Activated CD4-positive, alpha-beta T cell treated with anti-CD3 and anti-CD28 coated beads, Interleukin-2, Interleukin-4, amounts not matched to agents 100 ng/mL and 50 ng/mL, durations not matched to agents 16 hours and 8 hours (primary cell): ENCODE data around the gene FNDC3A.
"Not testable (repeated sequence)": the region's sequence is repeated elsewhere in the genome, so short reads cannot be mapped to it uniquely, and the experiment has no call there.

Source experiments
- DNase-seq: peaks from one replicate; pipeline ENCODE4 v3.0.0-alpha.2; 2020; ENCODE audit warnings: low spot score

FNDC3A gene

GRCh38 chr13:48977973-48978372 is 2.3 kb downstream of the FNDC3A start:
- no peak for DNase-seq

GRCh38 chr13:48978942-48979601 is 3.4 kb downstream of the FNDC3A start:
- DNase-seq, result no peak

- no peak for DNase-seq
These were observed 4.2 kb downstream of the FNDC3A start for GRCh38 chr13:48979892-48980291.

GRCh38 chr13:48983331-48983730 is 7.6 kb downstream of the FNDC3A start:
- no peak for DNase-seq

GRCh38 chr13:48985756-48986155 is 10.0 kb downstream of the FNDC3A start:
- no peak for DNase-seq

- DNase-seq, result no peak
These were observed 15.2 kb downstream of the FNDC3A start for GRCh38 chr13:48990900-48991299.

GRCh38 chr13:48993150-48993549 is 17.4 kb downstream of the FNDC3A start:
- peak; percentile 9 for DNase-seq

GRCh38 chr13:48994706-48995105 is 19.0 kb downstream of the FNDC3A start:
- peak; percentile 11 for DNase-seq

- no peak for DNase-seq
These were observed 23.1 kb downstream of the FNDC3A start for GRCh38 chr13:48998641-48999292.

GRCh38 chr13:49000247-49000646 is 24.5 kb downstream of the FNDC3A start:
- DNase-seq, result no peak

GRCh38 chr13:49018986-49019635 is 43.4 kb downstream of the FNDC3A start:
- not testable (repeated sequence) for DNase-seq

- no peak for DNase-seq
These were observed 44.6 kb downstream of the FNDC3A start for GRCh38 chr13:49020328-49020727.

GRCh38 chr13:49020940-49021553 is 45.3 kb downstream of the FNDC3A start:
- DNase-seq, result no peak

- no peak for DNase-seq
These were observed 46.2 kb downstream of the FNDC3A start for GRCh38 chr13:49021953-49022352.

GRCh38 chr13:49022472-49023144 is 46.9 kb downstream of the FNDC3A start:
- DNase-seq, result no peak

- DNase-seq, result no peak
These were observed 47.7 kb downstream of the FNDC3A start for GRCh38 chr13:49023431-49023830.

GRCh38 chr13:49026851-49027250 is 51.1 kb downstream of the FNDC3A start:
- no peak for DNase-seq

- DNase-seq, result peak; percentile 35
These were observed 53.9 kb downstream of the FNDC3A start for GRCh38 chr13:49029570-49029969.

- no peak for DNase-seq
These were observed 54.5 kb downstream of the FNDC3A start for GRCh38 chr13:49030213-49030612.

- DNase-seq, result no peak
These were observed 65.2 kb downstream of the FNDC3A start for GRCh38 chr13:49040872-49041271.

GRCh38 chr13:49042476-49042875 is 66.8 kb downstream of the FNDC3A start:
- no peak for DNase-seq

GRCh38 chr13:49044008-49044407 is 68.3 kb downstream of the FNDC3A start:
- DNase-seq, result no peak
